Measurements from ENCODE around the gene RNF20. TPM values are rescaled to one million over a fixed set of nuclear protein-coding genes. Genes with fewer than 3 reads are reported as not detected.

The RNF20 gene
- 28.0 and 35.5 TPM in 2 replicates for total RNA-seq

GRCh38 chr9:101533334-101534204, at the start of gene RNF20:
Gene RNF20, plus strand, starts transcription at chr9:101533853. Its CDS starts 1,571 bp downstream, at chr9:101535424.

GRCh38 chr9:101594796-101595195, 61.1 kb downstream of the RNF20 start, which contains the start of gene PPP3R2:
Gene PPP3R2, minus strand, starts transcription at chr9:101594969. Its CDS starts 48 bp downstream, at chr9:101594921.

Other genes starting within 250 kb of the RNF20 start
- not detected in 2 replicates for gene BAAT, start 148.8 kb upstream of the RNF20 start, total RNA-seq
- gene MRPL50, start 135.2 kb upstream of the RNF20 start, total RNA-seq = 9.5 TPM in 2 replicates
- 16.2 and 19.0 TPM in 2 replicates for gene ZNF189, start 135.0 kb upstream of the RNF20 start, total RNA-seq
- gene ALDOB, start 98.1 kb upstream of the RNF20 start, total RNA-seq = 0.09 TPM in 1 of 2 replicates, not detected in the other
- not detected in 2 replicates for gene PPP3R2, start 61.1 kb downstream of the RNF20 start, total RNA-seq
- gene GRIN3A, start 204.8 kb downstream of the RNF20 start, total RNA-seq = not detected in 2 replicates

All from smooth muscle cell of bladder (primary cell).